Measurements from ENCODE around the gene HOXC6.
"Not testable (repeated sequence)": the region's sequence is repeated elsewhere in the genome, so short reads cannot be mapped to it uniquely, and the experiment has no call there.

Gene HOXC6

DNA sequence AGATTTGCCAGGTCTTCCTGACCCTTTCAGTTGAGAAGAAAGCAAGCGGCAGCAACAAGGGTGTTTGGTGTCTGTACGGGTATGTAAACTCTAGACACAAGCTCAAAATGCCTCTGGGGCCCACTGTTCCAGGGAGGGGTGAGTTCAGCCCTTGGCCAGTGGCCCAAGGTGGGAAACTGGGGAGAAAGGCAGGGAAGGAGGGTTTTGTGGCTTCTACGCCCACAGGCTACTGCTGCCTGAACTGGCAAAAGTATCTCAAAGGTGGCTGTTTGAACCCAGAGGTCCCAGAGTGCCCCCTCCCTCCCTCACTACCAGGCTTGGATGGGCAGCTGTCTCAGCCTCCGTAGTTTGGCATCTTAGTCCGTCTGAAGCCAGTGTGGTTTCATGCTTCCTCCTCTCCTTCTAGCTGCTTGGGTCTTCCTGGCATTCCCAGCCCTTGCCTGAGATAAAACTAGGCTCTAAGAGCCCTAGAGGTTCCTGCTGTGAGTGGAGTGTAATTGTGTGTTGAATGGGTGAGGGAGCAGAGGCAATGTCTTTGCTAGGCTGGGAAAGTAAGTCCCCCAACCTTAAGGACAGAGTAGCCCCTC is 10.1 kb downstream of the HOXC6 start:
- no peak for DNase-seq (ENCODE audit: low spot score)
- in situ Hi-C loops (cut with MboI; ENCODE audit: low pct_unique_long_range_greater_than_20kb, low sequenced_read_pairs, unreplicated experiment) = loop anchor here (25.0 kb wide), 1 partner anchor 101 kb away; the partner anchor contains the start of gene HOXC13
- TF ChIP-seq, protein P1, sequence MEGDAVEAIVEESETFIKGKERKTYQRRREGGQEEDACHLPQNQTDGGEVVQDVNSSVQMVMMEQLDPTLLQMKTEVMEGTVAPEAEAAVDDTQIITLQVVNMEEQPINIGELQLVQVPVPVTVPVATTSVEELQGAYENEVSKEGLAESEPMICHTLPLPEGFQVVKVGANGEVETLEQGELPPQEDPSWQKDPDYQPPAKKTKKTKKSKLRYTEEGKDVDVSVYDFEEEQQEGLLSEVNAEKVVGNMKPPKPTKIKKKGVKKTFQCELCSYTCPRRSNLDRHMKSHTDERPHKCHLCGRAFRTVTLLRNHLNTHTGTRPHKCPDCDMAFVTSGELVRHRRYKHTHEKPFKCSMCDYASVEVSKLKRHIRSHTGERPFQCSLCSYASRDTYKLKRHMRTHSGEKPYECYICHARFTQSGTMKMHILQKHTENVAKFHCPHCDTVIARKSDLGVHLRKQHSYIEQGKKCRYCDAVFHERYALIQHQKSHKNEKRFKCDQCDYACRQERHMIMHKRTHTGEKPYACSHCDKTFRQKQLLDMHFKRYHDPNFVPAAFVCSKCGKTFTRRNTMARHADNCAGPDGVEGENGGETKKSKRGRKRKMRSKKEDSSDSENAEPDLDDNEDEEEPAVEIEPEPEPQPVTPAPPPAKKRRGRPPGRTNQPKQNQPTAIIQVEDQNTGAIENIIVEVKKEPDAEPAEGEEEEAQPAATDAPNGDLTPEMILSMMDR (IDR thresholded peaks at IDR 0.05; ENCODE audit: extremely low read depth, insufficient read depth, missing control alignments) = no peak

DNA sequence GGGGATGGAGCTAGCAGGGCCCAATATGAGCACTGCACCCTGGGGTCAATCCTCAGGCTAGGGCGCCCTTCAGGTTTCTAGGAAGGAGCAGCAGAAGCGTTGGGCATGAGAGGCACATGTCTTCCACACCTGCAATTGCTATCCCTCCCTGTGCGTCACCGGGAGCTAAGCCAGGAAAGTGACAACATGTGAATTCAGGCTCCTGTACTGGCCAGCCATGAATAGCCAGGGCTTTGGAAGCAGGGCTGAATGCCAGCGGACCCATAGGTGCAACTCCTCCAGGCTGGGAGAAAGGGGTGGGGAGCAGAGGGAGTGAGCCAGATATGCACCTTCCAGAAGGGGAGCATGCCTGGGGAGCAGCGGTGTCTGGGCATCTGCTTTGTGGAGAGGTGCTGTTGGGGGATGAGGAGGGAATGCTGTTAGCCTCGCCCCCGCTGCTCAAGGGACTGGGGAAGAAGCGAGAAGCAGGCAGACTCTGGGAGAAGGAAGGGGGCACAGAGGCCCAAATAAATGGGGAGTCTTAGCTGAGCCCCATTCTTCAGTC is 10.7 kb downstream of the HOXC6 start:
- in situ Hi-C loops (cut with MboI; ENCODE audit: low pct_unique_long_range_greater_than_20kb, low sequenced_read_pairs, unreplicated experiment) = loop anchor here (25.0 kb wide), 1 partner anchor 102 kb away; the partner anchor contains the start of gene HOXC13
- TF ChIP-seq, protein P1 (IDR thresholded peaks at IDR 0.05; ENCODE audit: extremely low read depth, insufficient read depth, missing control alignments) = no peak
- DNase-seq (ENCODE audit: low spot score) = no peak

DNA sequence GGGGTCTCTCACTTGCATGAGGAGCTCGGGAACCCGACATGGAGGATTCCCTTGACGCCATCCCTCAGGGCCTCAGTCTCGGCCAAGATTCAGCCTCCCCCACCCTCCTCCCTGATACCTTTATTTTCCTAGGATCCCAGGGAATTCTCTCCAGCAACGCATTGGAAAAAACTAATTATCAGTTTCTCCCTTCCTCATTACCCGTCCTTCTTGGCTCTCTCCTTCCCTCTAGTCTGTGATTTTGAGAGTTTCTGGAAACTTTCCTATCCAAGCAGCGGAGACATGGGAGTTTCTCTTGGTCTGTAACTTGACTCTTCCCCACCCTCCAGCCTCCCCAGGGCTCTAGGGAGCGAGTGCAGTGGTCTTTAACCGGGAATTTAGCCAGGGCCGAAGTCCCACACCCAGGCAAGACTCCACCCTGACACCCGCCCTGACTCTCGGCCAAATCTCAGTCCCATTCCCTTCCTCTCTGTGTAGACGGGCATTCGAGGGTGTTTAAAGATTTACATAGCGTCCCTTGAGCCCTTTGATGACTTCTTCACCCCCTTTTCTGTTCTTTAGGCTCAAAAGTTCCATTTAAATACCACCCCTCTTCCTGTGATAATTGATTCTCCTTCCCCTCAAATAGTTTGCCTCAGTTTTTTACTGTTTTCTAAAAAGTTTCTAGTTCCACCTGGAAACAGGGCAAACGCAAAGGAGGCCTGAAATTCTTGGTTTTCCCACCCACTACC is 11.3 kb downstream of the HOXC6 start:
- in situ Hi-C loops (cut with MboI; ENCODE audit: low pct_unique_long_range_greater_than_20kb, low sequenced_read_pairs, unreplicated experiment) = loop anchor here (25.0 kb wide), 1 partner anchor 102 kb away; the partner anchor contains the start of gene HOXC13
- TF ChIP-seq, protein P1 (IDR thresholded peaks at IDR 0.05; ENCODE audit: extremely low read depth, insufficient read depth, missing control alignments) = no peak
- DNase-seq (ENCODE audit: low spot score) = no peak

DNA sequence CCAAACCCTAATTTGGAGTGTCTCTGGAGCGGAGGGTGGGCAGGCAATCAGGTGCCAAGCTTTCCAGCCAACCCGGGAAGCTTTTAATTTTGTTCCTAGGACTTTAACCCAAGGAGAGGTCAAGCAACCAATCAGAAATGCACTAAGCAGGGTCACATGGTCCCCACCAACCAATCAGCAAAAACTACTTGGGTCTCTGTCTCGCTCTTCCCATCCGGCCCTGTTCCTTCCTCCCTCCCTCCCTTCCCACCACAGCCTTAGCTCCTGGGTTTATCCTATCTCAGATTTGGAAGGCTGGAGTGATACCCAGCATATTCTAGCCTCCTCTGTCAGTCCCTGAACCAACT is 11.9 kb downstream of the HOXC6 start:
- DNase-seq (ENCODE audit: low spot score) = no peak

DNA sequence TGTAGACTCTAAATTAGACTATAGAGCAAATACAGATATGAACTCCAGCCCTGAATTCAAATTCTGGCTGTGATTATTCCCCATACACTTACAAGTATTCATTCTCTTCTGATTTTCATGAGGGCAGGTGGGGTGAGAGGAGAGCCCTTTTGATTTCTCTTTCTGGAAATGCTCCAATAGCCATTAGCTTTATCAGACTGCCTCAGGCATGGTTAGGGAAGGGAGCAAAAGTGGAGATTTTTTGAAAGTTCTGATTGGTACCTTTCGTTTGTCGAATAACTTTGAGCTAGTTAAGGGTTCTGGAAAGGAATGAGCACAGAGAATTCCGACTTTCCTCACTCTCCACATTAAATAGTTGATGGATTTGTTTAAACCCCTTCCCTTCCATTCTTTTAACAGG is 12.4 kb downstream of the HOXC6 start:
- DNase-seq (ENCODE audit: low spot score) = no peak
- in situ Hi-C loops (cut with MboI; ENCODE audit: low pct_unique_long_range_greater_than_20kb, low sequenced_read_pairs, unreplicated experiment) = loop anchor here (25.0 kb wide), 1 partner anchor 103 kb away; the partner anchor contains the start of gene HOXC13
- TF ChIP-seq, protein P1 (IDR thresholded peaks at IDR 0.05; ENCODE audit: extremely low read depth, insufficient read depth, missing control alignments) = no peak

More for the DNA sequence above, 11.9 kb downstream of the HOXC6 start:
- in situ Hi-C loops (cut with MboI; ENCODE audit: low pct_unique_long_range_greater_than_20kb, low sequenced_read_pairs, unreplicated experiment) = loop anchor here (25.0 kb wide), 1 partner anchor 103 kb away; the partner anchor contains the start of gene HOXC13
- TF ChIP-seq, protein P1 (IDR thresholded peaks at IDR 0.05; ENCODE audit: extremely low read depth, insufficient read depth, missing control alignments) = no peak

DNA sequence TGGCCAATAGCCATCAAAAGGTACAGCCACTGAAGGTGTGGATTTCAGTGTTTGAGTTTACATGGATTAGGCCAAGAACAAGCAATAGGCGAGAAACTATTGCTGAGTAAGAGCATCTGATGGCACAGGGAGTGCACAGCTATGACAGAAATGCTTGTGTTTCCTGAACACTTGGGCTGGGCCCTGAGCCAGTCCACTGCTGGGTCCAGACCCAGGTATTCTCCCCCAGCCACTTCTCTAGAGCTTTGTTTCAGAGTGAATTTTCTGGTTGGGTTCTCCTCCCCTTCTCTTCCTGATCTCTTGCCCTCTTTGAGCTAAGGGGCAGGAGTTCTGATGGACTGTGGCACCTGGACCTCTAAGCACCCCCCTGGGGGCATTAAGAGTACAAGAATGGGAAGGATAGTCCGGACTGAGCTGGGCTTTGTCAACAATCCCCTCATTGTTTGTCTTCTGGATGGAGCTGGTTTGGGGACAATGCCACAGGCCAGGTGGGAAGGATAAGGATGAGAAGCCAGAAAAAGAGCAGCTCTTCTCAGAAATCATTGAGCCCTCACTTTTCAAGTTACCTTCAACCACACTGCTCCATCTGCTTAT is 13.0 kb downstream of the HOXC6 start:
- in situ Hi-C loops (cut with MboI; ENCODE audit: low pct_unique_long_range_greater_than_20kb, low sequenced_read_pairs, unreplicated experiment) = loop anchor here (25.0 kb wide), 1 partner anchor 104 kb away; the partner anchor contains the start of gene HOXC13
- DNase-seq (ENCODE audit: low spot score) = no peak
- TF ChIP-seq, protein P1 (IDR thresholded peaks at IDR 0.05; ENCODE audit: extremely low read depth, insufficient read depth, missing control alignments) = no peak

DNA sequence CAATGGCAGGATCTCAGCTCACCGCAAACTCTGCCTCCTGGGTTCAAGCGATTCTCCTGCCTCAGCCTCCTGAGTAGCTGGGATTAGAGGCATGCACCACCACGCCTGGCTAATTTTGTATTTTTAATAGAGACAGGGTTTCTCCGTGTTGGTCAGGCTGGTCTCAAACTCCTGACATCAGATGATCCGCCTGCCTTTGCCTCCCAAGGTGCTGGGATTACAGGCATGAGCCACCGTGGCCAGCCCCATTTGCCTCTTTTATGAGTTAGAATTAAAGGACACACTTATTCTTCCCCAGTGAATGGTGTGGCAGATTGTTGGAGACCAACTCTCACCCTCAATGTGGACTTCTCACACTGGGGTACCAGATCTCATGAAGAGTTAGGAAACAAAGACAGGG is 13.8 kb downstream of the HOXC6 start:
- in situ Hi-C loops (cut with MboI; ENCODE audit: low pct_unique_long_range_greater_than_20kb, low sequenced_read_pairs, unreplicated experiment) = loop anchor here (25.0 kb wide), 1 partner anchor 105 kb away; the partner anchor contains the start of gene HOXC13
- not testable (repeated sequence) for DNase-seq (ENCODE audit: low spot score)

All from GM13977 (cell line).